Neuron (in vitro differentiated cells): ENCODE measurements around the gene ATN1.

ENCODE experiments used
- H2AFZ ChIP-seq: one replicate; pipeline ENCODE4 v1.6.1; 2013; ENCODE audit warnings: low read depth, mild to moderate bottlenecking, inconsistent platforms, low read length, moderate library complexity
- H3K27me3 ChIP-seq: one replicate; pipeline ENCODE4 v1.6.1; 2013; ENCODE audit warnings: low read length; ENCODE audit not compliant: insufficient read depth
- H3K36me3 ChIP-seq: one replicate; pipeline ENCODE4 v1.6.1; 2013; ENCODE audit warnings: low read length; ENCODE audit not compliant: insufficient read depth
- H3K4me1 ChIP-seq: one replicate; pipeline ENCODE4 v1.6.1; 2013; ENCODE audit warnings: low read length; ENCODE audit not compliant: insufficient read depth
- H3K4me3 ChIP-seq: 2 replicates; pipeline ENCODE4 v1.5.1; 2013; ENCODE audit warnings: mild to moderate bottlenecking, low read length, moderate library complexity
- H3K9me3 ChIP-seq: one replicate; pipeline ENCODE4 v1.6.1; 2013; ENCODE audit warnings: low read length

Gene ATN1

GRCh38 chr12:6912164-6912935, 15.4 kb upstream of the ATN1 start:
- H2AFZ ChIP-seq: no peak overlapping the region
- peaks cover 13% of the 10 kb centered on the region for H3K4me1 ChIP-seq
- H3K36me3 ChIP-seq: no peaks in the 10 kb centered on the region
- H3K27me3 ChIP-seq: no peaks in the 10 kb centered on the region
- H3K4me3 ChIP-seq: no peak overlapping the region
- H3K9me3 ChIP-seq: no peaks in the 10 kb centered on the region

- no peaks in the 10 kb centered on the region for H3K9me3 ChIP-seq
- H3K4me3 ChIP-seq: peak within 1 kb of the TSS; percentile 59
- H3K27me3 ChIP-seq: no peaks in the 10 kb centered on the region
- H2AFZ ChIP-seq: peak within 1 kb of the TSS; percentile 80
- peaks cover 3% of the 10 kb centered on the region for H3K36me3 ChIP-seq
- peaks cover 13% of the 10 kb centered on the region for H3K4me1 ChIP-seq
Observed at GRCh38 chr12:6914246-6914946, 13.4 kb upstream of the ATN1 start, which contains the start of gene ENO2. ENO2 (plus strand) TSS chr12:6914580; CDS start chr12:6915833, 1,253 bp downstream.

GRCh38 chr12:6914947-6915788, 12.6 kb upstream of the ATN1 start:
- peaks cover 13% of the 10 kb centered on the region for H3K4me1 ChIP-seq
- H3K36me3 ChIP-seq: peaks cover 5% of the 10 kb centered on the region
- no peaks in the 10 kb centered on the region for H3K9me3 ChIP-seq
- H2AFZ ChIP-seq: peak overlapping the region; percentile 80
- H3K4me3 ChIP-seq: peak overlapping the region; percentile 59
- H3K27me3 ChIP-seq: no peaks in the 10 kb centered on the region

- Histone ChIP-seq H3K27me3 (no peaks in the 10 kb centered on the region), H3K9me3 (no peaks in the 10 kb centered on the region), H3K4me3 (no peak overlapping the region), H2AFZ (no peak overlapping the region), H3K36me3 (peaks cover 6% of the 10 kb centered on the region), H3K4me1 (peaks cover 13% of the 10 kb centered on the region)
Observed at GRCh38 chr12:6915789-6916285, 11.9 kb upstream of the ATN1 start.

- Histone ChIP-seq H3K27me3 (no peaks in the 10 kb centered on the region), H2AFZ (no peak overlapping the region), H3K36me3 (peaks cover 10% of the 10 kb centered on the region), H3K4me1 (peaks cover 13% of the 10 kb centered on the region), H3K9me3 (no peaks in the 10 kb centered on the region), H3K4me3 (no peak overlapping the region)
Observed at GRCh38 chr12:6916426-6917200, 11.1 kb upstream of the ATN1 start.

- Histone ChIP-seq H2AFZ (no peak overlapping the region), H3K9me3 (no peaks in the 10 kb centered on the region), H3K27me3 (no peaks in the 10 kb centered on the region), H3K4me3 (no peak overlapping the region), H3K4me1 (peaks cover 14% of the 10 kb centered on the region), H3K36me3 (peaks cover 10% of the 10 kb centered on the region)
Observed at GRCh38 chr12:6917491-6918231, 10.1 kb upstream of the ATN1 start.

- Histone ChIP-seq H3K36me3 (peaks cover 10% of the 10 kb centered on the region), H3K9me3 (no peaks in the 10 kb centered on the region), H3K27me3 (no peaks in the 10 kb centered on the region), H3K4me3 (no peak overlapping the region), H2AFZ (no peak overlapping the region), H3K4me1 (peaks cover 27% of the 10 kb centered on the region)
Observed at GRCh38 chr12:6919588-6919987, 8.2 kb upstream of the ATN1 start.

GRCh38 chr12:6921539-6921938, 6.2 kb upstream of the ATN1 start:
- peaks cover 37% of the 10 kb centered on the region for H3K4me1 ChIP-seq
- no peaks in the 10 kb centered on the region for H3K27me3 ChIP-seq
- H3K9me3 ChIP-seq: no peaks in the 10 kb centered on the region

GRCh38 chr12:6921996-6922946, 5.5 kb upstream of the ATN1 start:
- H3K27me3 ChIP-seq: no peaks in the 10 kb centered on the region
- H3K9me3 ChIP-seq: no peaks in the 10 kb centered on the region
- peaks cover 45% of the 10 kb centered on the region for H3K4me1 ChIP-seq
- H3K4me3 ChIP-seq: no peak overlapping the region
- no peak overlapping the region for H2AFZ ChIP-seq
- H3K36me3 ChIP-seq: peaks cover 10% of the 10 kb centered on the region

More at GRCh38 chr12:6921539-6921938, 6.2 kb upstream of the ATN1 start:
- no peak overlapping the region for H2AFZ ChIP-seq
- H3K36me3 ChIP-seq: peaks cover 10% of the 10 kb centered on the region
- no peak overlapping the region for H3K4me3 ChIP-seq

- Histone ChIP-seq H3K4me1 (peaks cover 45% of the 10 kb centered on the region), H3K9me3 (no peaks in the 10 kb centered on the region), H3K4me3 (no peak overlapping the region), H2AFZ (no peak overlapping the region), H3K36me3 (peaks cover 10% of the 10 kb centered on the region), H3K27me3 (no peaks in the 10 kb centered on the region)
Observed at GRCh38 chr12:6923003-6923732, 4.6 kb upstream of the ATN1 start.
